ENCODE results near the gene SOX15. TPM values are rescaled to one million over a fixed set of nuclear protein-coding genes. Genes with fewer than 3 reads are reported as not detected.

SOX15 gene
- total and polyA plus RNA-seq, 2 of the 13 experiments (the other 11 are each of a cell fraction or from before 2014, with no cell fraction given): 0.07 to 0.18 TPM

GRCh38 chr17:7614425-7615264 is 24.8 kb upstream of the SOX15 start, which contains the start of gene FXR2 (continued):
- TF ChIP-seq, protein P1, sequence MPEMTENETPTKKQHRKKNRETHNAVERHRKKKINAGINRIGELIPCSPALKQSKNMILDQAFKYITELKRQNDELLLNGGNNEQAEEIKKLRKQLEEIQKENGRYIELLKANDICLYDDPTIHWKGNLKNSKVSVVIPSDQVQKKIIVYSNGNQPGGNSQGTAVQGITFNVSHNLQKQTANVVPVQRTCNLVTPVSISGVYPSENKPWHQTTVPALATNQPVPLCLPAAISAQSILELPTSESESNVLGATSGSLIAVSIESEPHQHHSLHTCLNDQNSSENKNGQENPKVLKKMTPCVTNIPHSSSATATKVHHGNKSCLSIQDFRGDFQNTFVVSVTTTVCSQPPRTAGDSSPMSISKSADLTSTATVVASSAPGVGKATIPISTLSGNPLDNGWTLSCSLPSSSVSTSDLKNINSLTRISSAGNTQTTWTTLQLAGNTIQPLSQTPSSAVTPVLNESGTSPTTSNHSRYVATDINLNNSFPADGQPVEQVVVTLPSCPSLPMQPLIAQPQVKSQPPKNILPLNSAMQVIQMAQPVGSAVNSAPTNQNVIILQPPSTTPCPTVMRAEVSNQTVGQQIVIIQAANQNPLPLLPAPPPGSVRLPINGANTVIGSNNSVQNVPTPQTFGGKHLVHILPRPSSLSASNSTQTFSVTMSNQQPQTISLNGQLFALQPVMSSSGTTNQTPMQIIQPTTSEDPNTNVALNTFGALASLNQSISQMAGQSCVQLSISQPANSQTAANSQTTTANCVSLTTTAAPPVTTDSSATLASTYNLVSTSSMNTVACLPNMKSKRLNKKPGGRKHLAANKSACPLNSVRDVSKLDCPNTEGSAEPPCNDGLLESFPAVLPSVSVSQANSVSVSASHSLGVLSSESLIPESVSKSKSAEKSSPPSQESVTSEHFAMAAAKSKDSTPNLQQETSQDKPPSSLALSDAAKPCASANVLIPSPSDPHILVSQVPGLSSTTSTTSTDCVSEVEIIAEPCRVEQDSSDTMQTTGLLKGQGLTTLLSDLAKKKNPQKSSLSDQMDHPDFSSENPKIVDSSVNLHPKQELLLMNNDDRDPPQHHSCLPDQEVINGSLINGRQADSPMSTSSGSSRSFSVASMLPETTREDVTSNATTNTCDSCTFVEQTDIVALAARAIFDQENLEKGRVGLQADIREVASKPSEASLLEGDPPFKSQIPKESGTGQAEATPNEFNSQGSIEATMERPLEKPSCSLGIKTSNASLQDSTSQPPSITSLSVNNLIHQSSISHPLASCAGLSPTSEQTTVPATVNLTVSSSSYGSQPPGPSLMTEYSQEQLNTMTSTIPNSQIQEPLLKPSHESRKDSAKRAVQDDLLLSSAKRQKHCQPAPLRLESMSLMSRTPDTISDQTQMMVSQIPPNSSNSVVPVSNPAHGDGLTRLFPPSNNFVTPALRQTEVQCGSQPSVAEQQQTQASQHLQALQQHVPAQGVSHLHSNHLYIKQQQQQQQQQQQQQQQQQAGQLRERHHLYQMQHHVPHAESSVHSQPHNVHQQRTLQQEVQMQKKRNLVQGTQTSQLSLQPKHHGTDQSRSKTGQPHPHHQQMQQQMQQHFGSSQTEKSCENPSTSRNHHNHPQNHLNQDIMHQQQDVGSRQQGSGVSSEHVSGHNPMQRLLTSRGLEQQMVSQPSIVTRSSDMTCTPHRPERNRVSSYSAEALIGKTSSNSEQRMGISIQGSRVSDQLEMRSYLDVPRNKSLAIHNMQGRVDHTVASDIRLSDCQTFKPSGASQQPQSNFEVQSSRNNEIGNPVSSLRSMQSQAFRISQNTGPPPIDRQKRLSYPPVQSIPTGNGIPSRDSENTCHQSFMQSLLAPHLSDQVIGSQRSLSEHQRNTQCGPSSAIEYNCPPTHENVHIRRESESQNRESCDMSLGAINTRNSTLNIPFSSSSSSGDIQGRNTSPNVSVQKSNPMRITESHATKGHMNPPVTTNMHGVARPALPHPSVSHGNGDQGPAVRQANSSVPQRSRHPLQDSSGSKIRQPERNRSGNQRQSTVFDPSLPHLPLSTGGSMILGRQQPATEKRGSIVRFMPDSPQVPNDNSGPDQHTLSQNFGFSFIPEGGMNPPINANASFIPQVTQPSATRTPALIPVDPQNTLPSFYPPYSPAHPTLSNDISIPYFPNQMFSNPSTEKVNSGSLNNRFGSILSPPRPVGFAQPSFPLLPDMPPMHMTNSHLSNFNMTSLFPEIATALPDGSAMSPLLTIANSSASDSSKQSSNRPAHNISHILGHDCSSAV (CRISPR knock-in tag; IDR thresholded peaks at IDR 0.05; ENCODE audit: borderline replicate concordance): no peak
- peak; percentile 42; the same call in 1 of the 2 replicates for TF ChIP-seq FOXK2 (IDR thresholded peaks at IDR 0.05)
- TF ChIP-seq ZNF12 (CRISPR knock-in tag; IDR thresholded peaks at IDR 0.05): 0 out of 2 replicates have a peak, but pooled peaks have one; percentile 3

Data from HepG2 (cell line).